ENCODE measurements around the gene BTBD9. TPM values are rescaled to one million over a fixed set of nuclear protein-coding genes. Genes with fewer than 3 reads are reported as not detected.

Gene BTBD9
- total RNA-seq, 1 experiment from 2014 or later: 9.5 TPM

DNA sequence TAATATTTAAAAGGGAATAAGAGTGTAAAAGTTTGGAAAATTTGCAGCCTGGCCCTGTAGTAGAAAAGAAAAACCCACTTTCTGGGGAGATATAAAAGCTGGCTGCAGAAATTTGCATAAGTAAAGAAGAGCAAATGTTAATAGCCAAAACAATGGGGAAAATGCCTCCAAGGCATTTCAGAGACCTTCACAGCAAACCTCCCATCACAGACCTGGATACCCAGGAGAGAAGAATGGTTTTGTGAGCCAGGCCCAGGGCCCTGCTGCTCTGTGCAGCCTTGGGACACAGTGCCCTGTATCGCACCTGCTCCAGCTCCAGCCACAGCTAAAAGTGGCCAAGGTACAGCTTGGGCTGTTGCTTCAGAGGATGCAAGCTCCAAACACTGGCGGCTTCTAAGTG lies 113.8 kb downstream of the BTBD9 start:
- DNase-seq (ENCODE audit: low spot score): no peak
- in situ Hi-C loops (cut with HindIII; ENCODE audit: low sequenced_read_pairs): no loop called here

DNA sequence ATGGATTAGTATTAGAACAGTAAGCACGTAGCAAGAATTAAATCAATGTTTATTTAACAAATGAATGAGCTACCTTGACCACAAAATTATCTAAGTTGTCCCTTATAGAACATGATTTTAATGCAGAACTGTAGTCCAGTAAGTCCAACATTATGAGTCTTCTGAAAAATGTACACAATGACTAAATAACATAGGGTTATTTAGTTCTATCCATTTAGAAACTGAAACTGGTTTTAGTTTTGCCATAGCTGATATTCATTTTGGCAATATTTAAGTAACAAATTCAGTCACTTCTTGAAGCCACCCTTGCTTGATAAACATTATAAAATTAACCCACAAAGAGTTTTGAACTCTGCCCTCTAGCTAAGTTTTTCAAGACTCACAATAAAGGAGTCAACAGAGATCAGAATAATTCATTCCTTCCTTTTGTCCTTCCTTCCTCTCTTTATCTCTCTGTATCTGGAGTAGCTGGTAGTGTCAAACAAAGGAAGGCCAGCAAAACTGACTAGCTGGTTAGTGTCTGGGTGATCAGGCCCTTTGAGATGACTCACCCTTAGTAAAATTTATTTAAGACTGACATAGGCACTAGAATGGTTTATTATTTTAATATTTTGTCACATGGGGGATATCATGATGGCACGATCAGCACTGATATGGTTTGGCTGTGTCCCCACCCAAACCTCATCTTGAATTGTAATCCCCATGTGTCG lies 115.1 kb downstream of the BTBD9 start:
- no peak for DNase-seq (ENCODE audit: low spot score)
- in situ Hi-C loops (cut with HindIII; ENCODE audit: low sequenced_read_pairs): no loop called here

DNA sequence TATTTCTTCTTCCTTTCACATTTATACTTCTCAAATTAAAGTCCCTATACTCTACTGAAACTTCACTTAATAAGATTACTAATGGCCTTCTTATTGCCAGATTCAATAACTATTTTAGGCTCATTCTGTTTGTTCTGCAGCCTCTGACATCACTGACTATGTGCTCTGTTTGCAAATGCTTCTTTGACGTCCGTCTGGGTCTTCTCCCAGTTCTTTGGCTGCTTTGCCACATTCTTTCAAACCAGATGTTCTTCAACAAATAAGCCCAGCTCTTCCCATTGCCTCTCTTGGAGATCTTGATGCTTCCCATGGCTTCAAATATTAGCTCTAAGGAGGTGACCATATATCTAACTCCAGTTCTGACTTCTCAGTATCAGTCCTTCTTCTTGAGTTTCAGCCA lies 117.4 kb downstream of the BTBD9 start:
- DNase-seq (ENCODE audit: low spot score): no peak
- in situ Hi-C loops (cut with HindIII; ENCODE audit: low sequenced_read_pairs): no loop called here

DNA sequence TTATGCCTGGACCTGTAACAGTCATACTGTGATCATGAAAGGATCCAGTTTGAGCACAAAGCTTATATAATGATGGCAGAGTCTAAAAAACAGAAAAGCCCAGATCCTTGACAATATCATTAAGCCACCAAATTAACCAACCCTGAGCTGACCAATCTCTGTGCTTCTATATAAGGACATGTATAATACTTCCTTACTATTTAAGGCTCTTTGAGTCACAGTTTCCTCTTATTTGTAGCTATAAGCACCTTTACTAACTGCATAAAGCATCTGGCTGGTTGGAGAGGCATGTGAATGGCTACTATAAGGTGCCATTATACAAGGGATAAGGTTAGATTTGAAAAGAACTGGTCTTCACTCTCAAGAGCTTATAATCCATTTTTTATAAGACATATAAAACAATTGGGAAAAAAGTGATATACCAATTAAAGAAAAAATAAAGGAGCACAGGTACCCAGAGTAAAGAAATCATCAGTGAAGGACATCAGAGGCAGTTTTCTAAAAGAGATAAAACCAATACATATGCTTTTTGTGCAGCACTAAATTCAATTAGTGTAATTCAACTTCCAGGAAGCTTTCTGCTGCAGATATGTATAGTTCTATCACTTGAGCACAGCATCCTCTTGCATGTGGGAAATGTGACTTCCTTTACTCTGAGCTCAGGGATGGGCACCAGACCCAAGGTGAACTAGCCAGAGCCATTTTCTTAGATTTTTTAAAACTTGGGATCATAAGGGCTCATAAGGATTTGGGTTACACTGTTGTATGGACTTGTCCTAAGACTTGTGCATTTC lies 121.0 kb downstream of the BTBD9 start:
- DNase-seq (ENCODE audit: low spot score): no peak
- in situ Hi-C loops (cut with HindIII; ENCODE audit: low sequenced_read_pairs): no loop called here

DNA sequence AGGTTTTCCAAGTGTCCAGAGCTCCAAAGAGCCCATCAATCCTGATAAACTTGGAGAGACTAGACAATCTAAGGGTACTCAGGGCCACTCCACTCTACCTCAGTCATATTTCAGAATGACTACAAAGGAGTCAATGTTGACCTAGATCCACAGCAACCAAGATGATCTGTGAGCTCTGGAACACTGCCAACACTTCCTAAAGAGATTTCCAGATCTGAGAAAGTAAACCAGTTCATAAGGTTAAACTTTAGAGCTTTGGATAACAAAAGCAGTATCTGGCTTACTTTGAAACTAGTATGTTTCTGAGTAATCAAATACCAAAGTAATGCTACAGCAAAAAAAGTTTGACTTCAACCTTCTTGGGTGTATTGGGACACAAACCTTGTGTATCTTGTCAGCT lies 122.7 kb downstream of the BTBD9 start:
- in situ Hi-C loops (cut with HindIII; ENCODE audit: low sequenced_read_pairs): no loop called here
- DNase-seq (ENCODE audit: low spot score): peak; percentile 31

DNA sequence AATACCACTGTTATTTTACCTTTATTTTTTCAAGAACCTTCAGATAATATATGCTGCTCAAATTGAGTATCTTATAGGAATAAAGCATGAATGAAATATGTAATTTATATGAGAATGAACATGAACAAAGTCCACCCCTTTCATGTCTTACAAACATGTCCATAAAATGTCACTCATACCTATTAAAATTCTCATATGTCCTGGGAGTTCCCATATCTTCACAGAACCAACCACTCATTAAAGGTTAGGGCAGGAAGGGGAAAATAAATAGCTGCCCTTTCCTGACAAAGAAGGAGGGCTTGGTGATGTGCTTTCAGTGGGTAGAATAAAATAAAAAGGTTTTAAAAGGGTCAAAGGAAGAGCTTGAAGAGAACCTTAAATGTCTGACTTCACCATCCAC lies 125.3 kb downstream of the BTBD9 start:
- DNase-seq (ENCODE audit: low spot score): no peak
- in situ Hi-C loops (cut with HindIII; ENCODE audit: low sequenced_read_pairs): no loop called here

DNA sequence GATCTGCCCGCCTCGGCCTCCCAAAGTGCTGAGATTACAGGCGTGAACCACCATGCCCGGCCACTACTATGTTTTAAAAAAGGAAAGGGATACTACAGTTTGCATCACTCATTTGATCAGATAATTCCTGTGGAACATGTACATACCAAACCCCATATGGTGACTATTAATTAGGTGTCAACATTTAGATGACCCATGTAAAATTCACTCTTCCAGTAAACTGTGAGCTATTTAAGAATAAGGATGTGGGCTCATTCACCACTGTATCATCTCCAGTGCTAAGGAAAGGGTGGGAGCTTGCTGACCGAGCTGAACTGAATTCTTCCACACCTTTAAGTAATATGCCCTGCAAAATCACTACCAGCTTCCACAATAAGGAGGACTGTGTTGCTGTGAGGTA lies 127.5 kb downstream of the BTBD9 start:
- in situ Hi-C loops (cut with HindIII; ENCODE audit: low sequenced_read_pairs): no loop called here

DNA sequence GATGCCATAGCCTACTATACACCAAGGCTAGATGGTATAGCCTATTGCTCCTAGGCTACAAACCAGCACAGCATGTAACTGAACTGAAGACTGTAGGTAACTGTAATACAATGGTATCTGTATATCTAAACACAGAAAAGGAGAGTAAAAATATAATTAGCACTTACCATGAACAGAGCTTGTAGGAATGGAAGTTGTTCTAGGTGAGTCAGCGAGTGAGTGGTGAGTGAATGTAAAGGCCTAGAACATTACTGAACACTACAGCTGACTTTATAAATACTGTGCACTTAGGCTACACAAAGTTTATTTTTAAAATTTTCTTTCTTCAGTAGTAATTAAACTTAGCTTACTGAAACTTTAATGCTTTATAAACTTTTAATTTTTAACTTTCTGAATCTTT lies 129.5 kb downstream of the BTBD9 start:
- no peak for DNase-seq (ENCODE audit: low spot score)
- in situ Hi-C loops (cut with HindIII; ENCODE audit: low sequenced_read_pairs): no loop called here

More for the DNA sequence above, 127.5 kb downstream of the BTBD9 start:
- DNase-seq (ENCODE audit: low spot score): no peak

DNA sequence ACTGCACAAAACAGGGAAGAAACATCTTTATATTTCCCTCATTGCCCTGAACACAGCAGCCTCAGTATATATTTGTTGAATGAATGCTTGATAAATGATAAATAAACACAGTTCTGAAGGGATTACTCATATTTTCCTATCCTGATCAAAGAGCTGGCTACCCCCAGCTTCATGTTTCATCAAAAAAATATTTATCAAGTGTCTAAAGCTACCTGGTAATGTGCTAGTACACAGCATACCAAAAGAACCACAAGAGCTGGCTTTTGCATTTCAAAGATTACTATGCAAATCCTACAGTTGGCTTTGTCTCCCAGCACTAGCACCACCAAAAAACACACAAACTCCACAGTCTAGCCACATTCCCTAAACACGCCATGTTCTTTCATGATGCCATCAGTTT lies 130.0 kb downstream of the BTBD9 start:
- in situ Hi-C loops (cut with HindIII; ENCODE audit: low sequenced_read_pairs): no loop called here
- no peak for DNase-seq (ENCODE audit: low spot score)

DNA sequence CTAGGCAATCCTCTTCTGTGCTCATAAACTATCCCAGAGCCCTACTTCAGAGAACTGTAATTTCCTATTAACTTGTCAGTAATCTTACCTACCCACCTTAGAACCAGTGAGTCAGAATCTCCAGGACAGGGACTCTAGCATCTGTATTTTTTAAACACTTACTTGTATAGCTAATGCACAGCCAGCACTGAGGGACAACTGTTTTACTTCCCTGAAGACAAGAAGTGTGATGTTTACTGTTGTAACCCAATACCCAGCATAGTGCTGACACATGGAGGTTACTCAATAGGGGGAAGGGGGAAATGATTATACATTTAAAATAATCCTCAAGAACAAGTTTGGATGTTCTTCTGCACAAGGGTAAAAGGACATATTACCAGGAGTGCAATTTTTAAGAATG lies 130.8 kb downstream of the BTBD9 start:
- in situ Hi-C loops (cut with HindIII; ENCODE audit: low sequenced_read_pairs): no loop called here
- DNase-seq (ENCODE audit: low spot score): no peak

DNA sequence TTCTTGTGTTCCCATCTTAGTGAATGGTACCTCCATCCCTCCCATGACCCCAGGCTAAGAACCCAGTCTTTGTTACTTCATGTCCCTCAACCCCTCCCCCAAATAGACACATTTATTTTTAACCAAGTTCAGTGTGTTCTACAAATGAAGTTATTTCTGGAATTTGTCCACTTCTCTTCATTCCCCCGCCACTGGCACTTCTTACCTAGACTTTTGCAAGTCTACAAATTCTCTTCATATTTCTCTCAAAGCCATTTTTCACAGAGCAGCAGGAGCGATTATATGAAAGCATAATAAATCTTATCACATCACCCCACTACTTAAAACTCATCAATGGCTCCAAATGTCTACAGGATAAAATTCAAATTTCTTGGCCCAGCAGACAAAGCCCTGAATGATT lies 131.4 kb downstream of the BTBD9 start:
- in situ Hi-C loops (cut with HindIII; ENCODE audit: low sequenced_read_pairs): no loop called here
- DNase-seq (ENCODE audit: low spot score): no peak

DNA sequence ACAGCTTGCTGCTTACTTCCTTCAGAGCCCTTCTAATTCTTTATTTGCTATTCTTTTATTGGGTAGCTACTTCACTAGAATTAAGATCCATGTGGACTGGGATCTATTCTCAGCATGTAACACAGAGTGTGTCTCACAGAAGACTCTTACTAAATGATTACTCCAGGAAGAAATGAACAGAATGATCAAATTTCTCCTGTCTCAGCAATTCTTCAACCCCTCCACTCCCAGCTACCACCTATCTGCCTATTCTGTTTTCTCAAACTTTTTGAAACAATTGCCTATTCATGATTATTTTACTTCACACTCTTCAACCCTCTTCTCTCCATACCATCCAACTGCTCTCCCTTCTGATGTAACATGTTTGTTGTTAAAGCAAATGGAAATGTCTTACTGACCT lies 132.6 kb downstream of the BTBD9 start:
- no peak for DNase-seq (ENCODE audit: low spot score)
- in situ Hi-C loops (cut with HindIII; ENCODE audit: low sequenced_read_pairs): no loop called here

DNA sequence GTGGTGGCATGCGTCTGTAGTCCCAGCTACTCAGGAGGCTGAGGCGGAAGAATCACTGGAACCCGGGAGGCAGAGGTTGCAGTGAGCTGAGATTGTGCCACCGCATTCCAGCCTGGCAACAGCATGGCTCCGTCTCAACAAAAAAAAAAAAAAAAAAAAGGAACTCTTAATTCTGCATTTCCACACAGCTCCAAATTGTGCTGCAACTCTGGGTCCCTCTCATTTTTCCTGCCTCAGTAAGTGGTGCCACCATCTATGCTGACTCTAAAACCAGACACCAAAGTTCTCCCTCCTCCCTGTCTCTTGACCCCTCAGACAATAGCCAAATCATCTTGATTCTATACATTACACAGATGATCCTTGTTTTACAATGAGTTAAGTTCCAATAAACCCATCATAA lies 133.9 kb downstream of the BTBD9 start:
- in situ Hi-C loops (cut with HindIII; ENCODE audit: low sequenced_read_pairs): no loop called here
- no peak for DNase-seq (ENCODE audit: low spot score)

DNA sequence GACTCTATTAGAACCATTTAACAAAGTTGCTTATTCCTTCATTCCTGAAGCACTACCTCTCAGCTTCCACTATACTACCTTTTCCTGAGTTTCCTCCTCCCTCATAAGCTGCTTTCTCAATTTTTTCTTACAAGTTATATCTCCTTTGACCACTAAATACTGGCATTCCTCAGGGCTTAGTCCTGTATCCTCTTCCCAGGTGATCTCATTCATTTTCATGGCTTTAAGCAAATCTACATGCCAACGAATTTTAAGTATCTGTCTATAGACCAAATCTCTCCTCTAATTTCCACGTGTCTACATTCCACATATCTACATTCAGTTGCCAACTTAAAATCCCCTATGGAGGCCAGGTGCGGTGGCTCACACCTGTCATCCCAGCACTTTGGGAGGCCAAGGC lies 134.7 kb downstream of the BTBD9 start:
- in situ Hi-C loops (cut with HindIII; ENCODE audit: low sequenced_read_pairs): no loop called here
- no peak for DNase-seq (ENCODE audit: low spot score)

DNA sequence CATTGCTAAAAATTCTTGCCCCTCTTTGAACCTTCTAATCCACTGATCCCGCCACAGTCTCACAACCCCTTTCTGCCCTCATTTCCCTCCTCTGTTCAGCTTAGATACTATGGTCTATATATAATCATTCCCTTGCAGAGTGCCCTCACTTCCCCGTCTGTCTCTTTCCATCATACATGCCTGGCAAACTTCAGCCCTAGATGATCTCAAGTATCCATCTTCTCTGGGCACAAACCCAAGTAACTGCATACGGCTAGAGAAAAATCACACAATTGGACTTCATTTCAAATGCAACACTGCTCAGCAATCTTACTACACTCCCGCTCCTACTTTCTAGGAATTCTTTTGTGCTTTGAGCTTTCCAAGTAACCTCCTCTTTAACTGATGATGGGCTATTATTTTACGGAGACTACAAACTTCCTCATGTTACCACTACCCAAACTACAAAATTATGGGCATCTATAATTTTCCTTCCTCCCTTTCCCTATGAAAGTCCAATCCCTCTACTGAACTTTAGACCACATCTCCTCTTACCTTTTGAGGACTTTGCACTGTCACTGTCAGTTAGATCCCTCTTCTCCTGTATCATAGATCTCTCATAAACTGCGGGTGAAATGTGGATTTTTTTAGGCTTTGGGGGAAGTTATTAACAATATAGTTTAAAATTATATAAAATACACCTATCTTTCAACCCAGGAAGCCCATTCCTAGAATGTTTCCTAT lies 135.6 kb downstream of the BTBD9 start:
- no peak for DNase-seq (ENCODE audit: low spot score)
- in situ Hi-C loops (cut with HindIII; ENCODE audit: low sequenced_read_pairs): no loop called here

DNA sequence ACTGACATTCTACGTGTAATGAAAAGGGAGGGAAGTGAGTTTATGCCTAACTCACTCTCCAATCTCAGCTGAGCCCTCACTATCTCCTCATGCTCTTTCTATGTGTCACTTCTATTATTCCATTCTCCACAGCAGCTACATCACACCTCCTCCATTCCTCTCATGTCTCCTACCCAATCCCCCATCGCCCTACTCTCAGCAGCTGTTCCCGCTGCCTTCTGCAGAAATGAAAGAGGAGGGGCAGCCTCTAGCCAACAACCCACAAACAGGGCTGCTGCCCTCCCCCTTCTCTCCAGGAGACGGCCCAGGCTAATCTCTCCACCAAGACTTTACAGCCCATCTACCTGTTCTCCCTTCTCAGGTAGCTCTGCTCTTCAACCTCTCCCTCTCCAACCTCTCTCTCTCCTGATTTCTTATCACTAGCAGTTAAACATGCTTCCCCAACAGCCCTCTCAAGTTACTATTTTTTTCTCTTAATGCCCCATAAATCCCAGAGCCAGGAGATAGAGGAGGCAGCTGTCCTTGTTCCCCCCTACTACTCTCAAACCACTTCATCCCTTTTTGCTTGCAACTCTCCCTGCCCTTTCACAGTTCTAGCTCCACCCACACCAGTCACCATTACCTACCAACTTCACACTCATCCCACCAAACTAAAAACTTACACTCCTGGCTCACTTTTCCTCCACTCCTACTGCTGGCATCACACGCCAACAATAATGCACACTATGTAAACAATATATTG lies 136.5 kb downstream of the BTBD9 start:
- in situ Hi-C loops (cut with HindIII; ENCODE audit: low sequenced_read_pairs): no loop called here
- DNase-seq (ENCODE audit: low spot score): no peak

DNA sequence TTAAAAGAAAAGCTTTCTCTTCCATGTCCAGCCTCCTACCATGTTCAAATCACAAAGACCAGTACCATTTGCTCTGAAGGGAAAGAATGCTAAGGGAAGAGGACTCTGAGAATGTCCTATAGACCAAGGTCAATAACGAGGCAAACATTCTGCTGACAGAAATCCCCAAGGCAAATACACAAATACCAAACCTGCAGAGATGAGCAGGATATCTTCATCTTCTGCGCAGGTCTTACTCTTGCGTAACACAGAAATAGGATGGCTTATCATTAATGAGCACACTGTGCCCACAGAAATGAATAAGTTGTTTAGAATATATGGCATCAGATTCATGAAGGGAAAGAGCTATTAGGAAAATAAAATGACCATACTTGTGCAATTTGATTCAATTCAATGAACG lies 137.3 kb downstream of the BTBD9 start:
- no peak for DNase-seq (ENCODE audit: low spot score)
- in situ Hi-C loops (cut with HindIII; ENCODE audit: low sequenced_read_pairs): no loop called here

DNA sequence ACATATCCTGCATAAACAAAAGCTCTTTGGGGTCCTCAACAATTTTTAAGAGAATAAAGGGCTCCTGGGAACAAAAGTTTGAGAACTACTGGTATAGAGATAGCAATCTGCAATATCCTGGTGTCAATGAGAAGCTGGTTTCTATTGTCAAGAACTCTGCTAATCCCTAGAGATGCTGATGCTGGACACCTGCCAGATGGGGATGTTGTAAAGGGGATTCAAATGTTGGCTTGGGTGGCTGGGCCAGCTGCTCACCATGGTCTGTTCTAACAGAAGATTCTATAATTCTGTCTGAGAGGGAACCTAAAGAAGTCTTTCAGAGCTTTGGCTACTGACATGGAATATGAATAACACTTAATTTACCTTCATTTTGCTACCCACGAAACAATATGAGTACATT lies 137.8 kb downstream of the BTBD9 start:
- in situ Hi-C loops (cut with HindIII; ENCODE audit: low sequenced_read_pairs): no loop called here

DNA sequence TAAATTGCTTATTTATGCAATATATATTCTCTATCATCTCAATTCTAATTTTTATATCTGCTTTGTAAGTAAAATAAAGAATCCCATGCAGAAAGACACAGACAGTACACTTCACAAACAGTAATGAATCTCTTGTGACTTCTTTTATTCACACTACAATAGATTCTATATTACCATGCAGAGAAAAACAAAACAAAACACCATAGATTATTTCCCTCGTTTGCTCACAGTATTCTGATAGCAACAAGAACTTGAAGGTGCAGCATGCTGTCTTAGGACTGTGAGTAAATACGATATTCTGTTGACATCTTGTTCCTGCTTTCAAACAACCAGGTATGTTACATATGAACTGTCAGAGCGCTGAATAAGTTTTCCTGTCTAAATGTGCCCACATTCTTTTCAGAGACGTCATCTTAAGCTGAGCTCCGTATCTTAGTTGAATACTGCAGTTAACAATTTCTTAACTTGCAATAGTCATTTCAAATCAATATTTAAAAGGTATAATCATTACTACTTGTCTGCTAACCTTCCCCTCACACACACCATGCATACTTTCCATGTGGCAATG lies 140.1 kb downstream of the BTBD9 start:
- in situ Hi-C loops (cut with HindIII; ENCODE audit: low sequenced_read_pairs): no loop called here
- no peak for DNase-seq (ENCODE audit: low spot score)

More for the DNA sequence above, 137.8 kb downstream of the BTBD9 start:
- no peak for DNase-seq (ENCODE audit: low spot score)
